NK-92 (cell line): ENCODE data around the gene MAP3K20.
"Not testable (repeated sequence)": the region's sequence is repeated elsewhere in the genome, so short reads cannot be mapped to it uniquely, and the experiment has no call there.

Experiments
- DNase-seq: peaks from one replicate; lab custom pipeline; 2025; ENCODE audit not compliant: unreplicated experiment; lab: John Stamatoyannopoulos, UW

MAP3K20 gene

DNA sequence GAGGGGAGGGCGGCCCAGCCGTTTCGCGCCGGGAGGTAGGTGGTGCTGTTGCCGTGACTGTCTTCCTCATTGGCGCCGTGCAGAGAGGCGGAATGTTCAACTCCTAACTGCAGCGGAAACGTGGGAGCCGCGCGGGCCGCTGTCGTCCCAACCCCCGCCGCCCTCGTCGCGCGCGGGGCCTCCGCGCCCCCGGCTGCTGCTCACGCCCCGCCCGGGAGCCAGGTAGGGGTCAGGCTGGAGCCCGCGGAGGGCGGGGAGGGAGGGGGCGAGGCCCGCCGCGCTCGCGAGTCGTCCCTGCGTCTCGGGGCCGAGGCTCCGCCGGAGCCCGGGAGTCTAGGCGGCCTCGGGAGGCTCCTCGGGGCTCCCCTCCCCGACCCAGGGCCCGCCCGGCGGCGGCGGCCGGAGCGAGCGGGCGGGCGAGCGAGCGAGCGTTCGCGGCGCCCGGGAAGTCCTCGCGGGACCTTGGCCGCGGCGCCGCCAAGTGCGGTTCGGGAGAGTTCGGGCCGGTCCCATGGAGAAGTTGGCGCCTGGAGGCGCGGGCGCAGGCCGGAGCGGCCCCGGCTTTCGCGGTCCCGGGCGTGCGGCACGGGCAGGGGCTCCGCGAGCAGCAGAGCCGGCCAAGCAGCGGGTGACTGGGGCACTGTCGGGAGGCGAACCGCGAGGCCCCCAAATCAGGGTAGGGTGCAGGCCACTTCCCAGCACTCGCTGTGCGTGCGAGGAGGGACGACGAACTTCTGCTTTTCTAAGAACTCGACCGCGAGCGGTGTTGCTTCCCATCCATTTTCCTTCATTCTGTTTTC is at the start of gene MAP3K20:
TSS of gene MAP3K20 (plus strand) at position 66 of the 800 bp plus-strand sequence. CDS start 15,186 bp downstream, outside the sequence.
- no peak for DNase-seq

DNA sequence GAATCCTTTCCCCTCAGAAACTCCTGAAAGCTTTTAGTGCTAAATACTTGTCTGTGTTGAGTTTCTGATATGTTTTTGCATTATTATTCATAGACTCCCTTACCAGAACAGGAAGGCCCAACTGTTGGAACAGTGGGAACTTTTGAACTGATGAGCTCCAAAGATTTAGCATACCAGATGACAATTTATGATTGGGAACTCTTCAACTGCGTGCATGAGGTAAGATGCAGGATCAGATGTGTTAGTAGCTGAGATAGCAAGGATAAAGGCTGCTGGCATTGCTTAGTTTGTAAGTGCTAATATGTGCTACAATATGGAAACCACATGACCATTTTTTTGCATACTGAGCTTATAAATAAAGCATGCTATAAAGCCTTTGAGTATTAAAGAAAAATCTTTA is 49.2 kb upstream of the MAP3K20 start:
- no peak for DNase-seq

DNA sequence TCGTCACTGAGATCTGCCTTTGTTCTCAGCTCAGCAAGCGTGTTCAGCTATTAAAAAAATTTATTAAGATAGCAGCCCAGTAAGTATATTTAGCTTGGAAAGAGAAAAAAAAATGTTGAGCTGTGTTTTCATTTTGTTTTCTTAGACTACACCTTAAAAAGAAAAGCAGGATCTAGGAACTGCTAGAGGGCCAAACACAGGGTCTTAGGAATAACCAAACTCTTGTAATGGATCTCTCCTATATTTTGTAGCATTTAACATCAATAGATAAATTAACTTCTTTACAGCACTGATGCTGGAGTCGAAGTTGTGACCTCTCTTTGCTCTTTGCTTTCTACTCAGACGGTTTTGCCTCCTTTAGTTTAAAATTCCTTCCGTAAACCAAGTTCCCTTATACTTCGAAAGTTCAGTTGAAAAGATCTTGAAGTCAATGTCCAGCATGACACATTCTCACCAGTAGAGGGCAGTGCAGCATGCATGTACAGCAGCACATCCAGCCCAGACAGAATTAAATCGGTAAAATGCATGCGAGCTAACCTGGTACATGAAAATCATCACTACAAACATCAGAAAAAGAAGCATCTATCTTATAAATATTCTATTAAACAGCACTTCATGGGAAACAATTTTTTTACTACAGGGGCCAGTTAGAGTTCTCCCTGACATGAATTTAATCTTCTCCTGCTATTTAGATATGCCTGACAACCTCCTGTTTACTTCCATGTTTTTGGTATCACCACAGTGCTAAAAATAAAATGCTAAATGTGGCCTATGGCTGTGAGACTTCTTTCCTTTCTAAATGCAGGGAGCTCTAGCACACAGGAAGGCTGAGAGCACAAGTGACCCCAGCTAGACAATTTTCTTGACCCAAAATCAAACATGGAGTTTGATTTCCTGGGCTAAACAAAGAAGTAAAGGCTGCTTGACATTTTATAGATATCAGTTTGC is 48.2 kb upstream of the MAP3K20 start:
- peak; percentile 19 for DNase-seq

DNA sequence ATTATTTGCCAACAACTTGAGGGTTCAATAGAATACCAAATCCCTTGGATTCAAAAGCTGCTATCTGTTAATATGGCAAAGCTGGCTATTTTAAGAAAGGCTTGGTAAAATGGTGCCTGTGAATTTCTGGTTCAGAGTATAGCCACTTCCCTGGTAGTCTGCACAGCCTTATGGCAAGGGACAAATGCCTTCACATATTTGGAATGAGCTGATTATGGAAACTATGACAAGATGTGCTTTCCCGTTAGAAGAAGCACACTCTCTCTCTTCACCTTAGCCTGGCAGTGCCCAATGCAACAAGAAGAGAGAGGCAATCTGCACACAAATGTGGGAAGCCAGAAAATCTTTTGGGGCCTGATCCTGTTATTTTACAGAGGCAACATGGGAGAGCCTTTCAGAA is 47.5 kb upstream of the MAP3K20 start:
- no peak for DNase-seq

DNA sequence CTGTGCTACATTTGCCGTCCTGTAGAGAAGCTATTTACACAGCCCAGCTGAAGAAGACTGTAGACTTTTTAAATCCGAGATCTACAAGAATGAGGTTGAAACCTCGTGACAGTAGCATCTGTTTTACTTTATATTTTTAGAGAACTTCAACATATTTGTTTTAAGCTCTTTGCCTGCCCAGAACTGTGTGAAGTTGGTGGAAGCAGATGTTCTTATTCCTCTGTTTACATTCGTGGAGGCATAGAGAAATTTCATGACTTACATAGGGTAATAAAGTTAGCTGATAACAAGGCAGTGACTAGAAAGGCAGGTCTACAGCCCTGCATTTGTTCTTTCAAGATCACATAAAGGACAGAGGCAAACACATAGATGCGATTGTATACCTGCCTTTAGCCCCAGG is 47.0 kb upstream of the MAP3K20 start:
- no peak for DNase-seq

DNA sequence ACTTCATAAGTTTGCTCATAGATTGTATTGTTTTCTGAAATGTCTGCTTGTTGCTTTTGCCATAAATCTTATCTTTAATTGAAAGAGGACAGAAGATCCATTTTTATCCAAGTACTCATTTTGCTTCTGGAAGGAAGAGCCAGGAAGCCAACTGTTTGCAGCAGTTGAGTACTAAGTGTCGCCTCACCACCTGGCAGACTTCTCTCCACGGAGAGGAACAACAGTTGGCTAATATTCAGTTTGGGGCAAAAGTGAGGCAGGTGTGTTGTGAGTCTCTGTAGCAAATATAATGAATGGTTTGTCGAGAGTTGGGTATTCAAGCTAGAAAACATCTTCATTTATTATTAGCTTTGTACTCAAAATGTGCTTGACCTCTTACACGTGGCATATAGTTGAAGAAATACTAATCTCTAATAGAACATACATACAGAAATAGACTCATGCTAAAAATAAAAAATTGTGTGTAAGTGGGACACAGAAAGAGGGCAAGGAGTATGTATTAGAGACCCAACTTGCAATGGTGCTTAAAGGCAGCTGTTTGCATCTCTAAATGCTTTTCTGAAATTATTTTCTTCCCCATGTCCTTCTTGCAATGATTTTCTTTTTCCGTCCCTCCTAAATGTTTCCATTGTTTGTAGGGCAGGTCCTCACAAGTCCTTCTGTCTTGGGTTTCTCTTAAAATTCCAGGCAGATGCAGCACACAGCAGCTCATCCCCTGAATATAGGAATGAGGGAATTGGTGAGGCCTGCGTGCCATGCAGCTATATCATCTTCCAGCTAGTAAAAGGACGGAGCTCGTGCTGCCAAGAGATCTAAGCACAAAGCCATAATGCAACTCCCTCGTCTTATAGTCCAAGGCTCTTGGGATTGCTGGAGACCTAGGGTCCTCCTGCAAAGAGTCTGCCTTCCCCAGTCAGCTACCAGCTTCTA is 44.8 kb upstream of the MAP3K20 start:
- DNase-seq = no peak

DNA sequence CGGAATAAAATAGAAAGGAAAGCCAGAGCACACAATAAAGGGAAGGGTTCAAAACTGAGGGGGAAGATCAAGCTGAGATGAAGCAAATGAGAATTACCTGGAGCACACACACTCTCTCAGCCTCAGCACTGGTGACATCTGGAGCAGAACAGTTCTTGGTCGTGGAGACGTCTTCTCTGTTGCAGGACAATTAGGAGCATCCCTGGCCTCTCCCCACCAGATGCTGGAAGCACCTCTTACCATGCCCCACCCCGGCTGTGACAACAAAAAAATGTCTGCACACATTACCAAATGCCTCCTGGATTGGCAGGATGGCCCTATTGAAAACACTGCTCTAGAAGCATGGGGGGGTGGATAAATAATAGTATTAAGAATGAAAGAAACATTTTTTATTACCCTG is 43.6 kb upstream of the MAP3K20 start:
- no peak for DNase-seq

DNA sequence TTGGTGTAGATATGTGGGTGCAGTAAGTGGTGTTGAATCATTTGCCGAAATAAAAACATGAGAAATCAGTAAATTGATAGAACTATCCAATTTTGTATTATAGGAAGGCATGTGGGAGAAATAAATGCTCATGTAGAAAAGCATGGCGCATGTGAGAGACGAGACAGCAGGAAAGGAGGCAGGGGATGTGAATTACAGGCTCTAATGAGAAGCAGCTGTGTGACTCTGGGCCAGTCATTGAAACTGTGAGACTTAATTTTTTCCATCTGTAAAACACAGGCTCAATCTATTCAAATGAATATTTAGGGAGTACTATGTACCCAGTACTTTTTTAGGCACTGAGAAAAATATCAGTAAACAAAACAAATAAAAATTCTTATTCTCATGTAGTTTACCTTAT is 42.6 kb upstream of the MAP3K20 start:
- no peak for DNase-seq

DNA sequence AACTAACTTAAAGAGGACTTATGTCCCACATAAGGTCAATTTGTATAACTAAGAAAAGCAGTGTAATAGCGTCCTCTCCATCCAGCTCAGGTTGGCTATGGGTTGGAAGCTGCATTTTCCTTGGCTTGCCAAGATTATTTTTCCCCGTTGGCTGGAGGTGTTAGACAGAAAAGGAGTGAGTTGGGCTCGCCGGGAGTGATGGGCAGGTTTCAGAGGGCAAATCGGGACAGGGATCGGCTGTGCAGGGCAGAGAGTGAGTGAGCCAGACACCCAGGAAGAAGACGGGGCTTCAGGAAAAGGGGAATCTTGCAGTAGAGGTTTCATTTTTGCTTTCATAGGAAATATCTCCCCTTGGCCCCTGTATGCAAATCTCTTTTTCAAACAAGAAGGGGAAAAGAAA is 41.5 kb upstream of the MAP3K20 start:
- DNase-seq = no peak

DNA sequence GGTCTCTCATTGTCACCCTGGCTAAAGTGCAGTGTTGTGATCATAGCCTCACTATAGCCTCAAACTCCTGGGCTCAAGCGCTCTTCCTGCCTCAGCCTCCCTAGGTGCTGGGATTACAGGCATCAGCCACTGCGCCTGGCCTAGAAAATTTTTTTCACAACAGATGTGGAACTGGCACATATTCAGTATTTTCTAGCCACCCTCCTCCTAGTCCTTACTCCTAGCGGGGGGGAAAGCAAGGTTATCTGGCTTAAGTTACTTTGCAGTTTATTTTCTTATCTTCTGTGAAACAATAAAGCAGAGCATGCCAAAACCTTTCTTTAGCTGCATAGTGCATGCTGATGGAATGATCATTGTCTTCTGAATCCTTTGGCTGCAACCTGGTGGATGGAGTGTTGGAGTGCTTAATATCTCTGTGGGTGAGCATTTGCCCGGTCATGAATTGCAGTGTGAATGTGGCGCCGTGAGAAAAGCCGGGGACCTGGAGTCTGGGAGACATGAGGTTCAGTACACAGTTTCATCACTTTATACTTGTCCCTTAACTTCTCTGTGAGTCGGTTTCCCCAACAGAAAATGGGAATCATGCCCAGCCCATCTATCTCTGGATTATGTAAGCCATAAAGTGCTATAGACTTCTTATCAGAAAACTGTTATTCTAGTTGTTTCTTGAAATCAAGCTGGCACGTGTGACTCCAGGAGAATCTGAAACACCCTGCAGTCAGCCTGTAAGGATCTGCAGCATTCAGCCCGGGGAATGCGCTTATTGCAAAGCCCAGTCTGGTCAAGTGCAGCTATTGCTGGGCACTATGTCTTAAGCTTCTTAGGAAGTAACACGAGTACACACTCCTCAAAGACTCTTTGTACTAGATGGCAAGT is 38.2 kb upstream of the MAP3K20 start:
- DNase-seq = no peak

DNA sequence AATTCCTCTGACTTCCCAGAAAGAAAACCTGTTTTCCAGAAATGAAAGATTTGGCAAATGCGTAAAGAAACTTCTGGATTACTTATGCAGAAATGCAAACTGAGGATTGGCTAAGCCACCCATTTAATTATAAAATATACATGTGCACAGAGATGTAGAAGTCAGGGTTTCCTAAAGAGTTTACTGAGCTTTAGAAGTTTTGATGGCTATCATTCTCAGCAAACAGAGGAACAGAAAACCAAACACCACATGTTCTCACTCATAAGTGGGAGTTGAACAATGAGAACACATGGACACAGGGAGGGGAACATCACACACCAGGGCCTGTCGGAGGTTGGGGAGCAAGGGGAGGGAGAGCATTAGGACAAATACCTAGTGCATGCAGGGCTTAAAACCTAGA is 37.4 kb upstream of the MAP3K20 start:
- DNase-seq = not testable (repeated sequence)

DNA sequence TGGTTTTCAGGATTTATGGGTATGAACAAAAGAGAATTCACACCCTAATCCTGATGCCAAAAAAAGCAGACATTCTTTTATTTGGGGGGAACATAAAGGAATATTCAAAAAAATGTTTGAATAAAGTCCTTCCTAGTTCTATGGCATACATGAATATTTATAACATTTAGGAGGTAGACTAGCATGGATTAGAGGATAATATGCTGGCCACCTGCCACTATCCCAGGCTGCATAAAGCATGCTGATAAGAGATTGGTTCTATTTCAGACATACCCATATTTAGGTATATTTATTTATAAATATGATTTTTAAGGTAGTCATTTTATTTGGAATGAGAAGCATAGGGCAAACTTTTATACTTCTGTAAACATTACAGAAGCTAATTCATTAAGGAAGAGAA is 34.9 kb upstream of the MAP3K20 start:
- DNase-seq = no peak

DNA sequence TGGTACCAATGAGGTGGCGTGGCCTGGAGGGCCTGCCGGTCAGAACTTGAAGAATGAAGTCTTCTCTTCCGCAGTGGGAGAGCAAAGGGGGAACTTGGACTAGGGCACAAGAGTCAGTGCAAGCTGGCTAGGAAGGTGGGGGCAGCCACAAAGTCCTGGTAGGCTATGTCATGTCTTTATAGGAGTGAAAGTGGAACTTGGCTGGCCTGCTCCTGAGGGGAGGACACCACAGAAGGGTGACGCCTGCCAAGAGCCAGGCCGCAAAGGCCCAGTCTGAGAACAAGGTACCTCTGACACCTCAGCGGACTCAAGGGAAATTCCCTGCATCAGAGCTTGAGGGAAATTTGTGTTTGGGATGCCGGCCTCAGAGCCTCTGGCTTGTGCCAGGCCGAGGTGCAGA is 32.2 kb upstream of the MAP3K20 start:
- DNase-seq = no peak

DNA sequence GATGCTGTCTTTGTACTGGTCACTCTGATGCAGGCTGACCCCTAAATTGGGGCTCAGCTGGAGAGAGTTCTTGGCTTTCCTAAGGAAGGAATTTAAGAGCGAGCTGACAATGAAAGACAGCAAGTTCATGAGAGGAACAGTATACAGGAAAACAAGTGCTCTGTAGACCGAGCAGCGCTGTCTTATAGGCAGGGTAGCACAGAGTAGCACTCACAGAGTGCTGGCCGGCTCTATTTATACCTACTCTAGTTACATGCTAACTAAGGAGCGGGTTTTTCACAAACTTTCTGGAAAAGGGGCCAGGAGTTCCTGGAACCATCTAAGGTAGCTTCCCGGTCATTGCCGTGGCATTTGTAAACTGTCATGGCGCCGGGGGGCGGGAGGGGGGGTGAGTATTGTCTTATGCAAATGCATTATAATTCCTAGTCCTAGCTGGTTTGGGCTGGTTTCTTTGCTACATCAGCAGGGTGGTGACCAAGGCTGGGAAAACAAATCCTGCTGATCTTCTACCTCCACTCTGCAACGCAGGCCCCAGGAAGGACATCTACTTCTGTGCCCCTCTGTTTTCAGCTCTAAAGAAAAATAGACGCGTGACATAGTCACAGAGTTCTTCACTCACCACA is 31.6 kb upstream of the MAP3K20 start:
- DNase-seq = no peak

DNA sequence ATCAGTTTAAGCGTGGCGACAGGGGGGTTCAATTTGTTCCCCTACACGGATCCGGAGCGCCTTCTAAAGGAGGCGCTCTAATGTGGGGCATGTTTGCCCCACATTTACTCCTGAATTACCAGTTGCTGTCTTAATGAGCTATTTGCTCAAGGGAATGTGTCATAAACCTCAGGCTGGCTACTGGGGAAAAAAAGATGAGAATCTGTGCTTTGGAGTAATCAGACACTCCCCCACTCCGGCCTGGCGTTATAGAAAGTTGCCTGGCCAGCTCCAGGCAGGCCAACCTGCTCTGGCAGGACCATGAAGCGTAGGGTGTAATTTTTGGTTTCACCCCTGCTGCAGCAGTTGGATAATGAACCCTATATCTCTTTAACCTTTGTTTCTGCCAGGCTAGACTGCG is 31.0 kb upstream of the MAP3K20 start:
- DNase-seq = no peak

DNA sequence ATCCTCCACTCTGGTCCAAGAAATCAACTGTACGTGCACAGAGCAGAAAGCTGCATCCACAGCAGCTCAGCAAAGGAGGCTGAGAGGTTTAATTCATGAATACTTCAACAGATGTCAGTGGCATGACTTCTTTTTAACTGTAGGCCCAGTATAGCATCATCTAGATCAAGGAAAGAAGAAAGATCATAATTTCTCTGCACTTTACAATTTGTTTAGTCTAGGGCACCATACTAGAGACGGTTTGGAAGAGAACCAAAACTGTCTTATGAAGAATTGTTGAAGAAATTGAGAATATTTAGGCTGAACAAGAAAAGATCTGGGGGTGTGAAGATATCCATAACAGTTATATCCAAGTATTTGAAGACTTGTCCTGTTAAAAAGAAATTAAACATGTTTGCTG is 30.5 kb upstream of the MAP3K20 start:
- DNase-seq = no peak

DNA sequence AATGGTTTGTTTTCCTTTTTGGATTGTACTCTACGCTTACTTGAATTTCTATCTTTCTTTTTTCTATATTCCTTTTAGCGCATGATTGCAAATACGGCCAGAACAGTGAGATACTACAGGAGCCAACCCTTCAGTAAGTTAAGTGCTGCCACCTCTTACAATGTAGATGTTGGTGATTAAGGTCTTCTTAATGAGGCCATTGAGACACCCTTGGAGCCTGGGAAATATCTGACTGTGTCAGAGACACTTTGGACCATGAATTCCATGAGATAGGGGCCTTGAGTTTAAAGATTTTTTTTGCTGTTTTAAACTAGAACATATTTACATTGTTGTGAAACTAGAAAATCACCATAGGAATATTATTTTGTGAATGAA is 27.1 kb upstream of the MAP3K20 start:
- no peak for DNase-seq

DNA sequence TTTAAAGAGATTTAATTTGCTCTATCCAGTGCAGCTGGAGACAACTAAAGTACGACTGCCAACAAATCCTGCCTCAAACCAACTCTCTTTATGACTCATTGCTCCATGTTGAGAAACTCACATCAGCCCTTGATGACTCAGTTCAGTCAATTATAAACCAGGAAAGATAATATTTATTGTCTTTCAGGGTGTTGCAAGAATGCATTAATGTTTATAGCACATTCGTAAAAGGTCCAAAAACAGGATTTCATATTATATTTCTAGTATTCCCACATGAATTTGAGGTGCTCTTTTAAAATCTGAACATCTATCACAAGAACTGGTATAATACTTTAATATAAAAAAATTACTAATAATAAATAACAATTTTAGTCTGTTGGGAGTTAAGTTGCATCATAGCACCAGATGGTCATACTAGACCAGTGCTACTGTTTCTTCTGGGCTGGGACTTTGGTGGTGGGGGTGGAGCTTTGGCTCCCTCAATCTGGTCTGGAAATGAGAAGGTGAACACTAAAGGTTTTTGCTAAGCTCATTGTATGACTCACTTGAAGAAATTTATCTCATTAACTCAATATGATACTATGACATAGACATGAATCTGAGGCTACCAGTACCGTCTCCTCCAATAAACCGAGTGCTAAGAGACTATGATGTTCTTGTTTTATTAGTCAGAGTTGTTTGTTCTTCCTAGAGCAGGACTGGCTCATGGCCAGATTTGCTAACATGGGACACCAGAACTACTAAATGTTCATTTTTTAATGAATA is 26.6 kb upstream of the MAP3K20 start:
- DNase-seq = no peak

DNA sequence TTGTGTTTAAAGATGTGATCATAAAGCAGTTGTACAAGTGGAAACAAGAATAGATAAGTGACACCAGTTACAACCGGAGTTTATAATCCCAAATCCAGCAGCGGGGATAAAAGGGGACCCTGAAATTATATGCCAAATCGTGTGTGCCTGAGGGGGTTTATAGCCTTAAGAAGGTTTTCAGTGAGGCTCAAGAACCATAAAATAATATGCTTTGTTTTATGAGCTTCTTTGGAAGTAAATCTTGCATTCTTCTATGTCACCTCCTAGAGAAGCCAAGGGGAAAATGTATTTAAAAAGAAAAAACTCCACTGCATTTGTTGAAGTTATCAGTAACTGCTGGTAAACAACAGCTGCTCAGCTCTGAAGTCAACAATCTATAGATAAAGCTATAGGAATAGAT is 25.8 kb upstream of the MAP3K20 start:
- no peak for DNase-seq
